GM23248 (cell line): ENCODE results near the gene GAA. TPM values are rescaled to one million over a fixed set of nuclear protein-coding genes. Genes with fewer than 3 reads are reported as not detected.

ENCODE experiments used
- DNase-seq: peaks from one replicate; pipeline ENCODE4 v3.0.0-alpha.2; 2015
- H2AFZ ChIP-seq: fragments of 200-600 bp; sonication (generic); 2 replicates; pipeline ENCODE4 v1.6.1; 2016; ENCODE audit warnings: antibody characterized with exemption
- H3F3A ChIP-seq: fragments of 200-600 bp; sonication (generic); 2 replicates; pipeline ENCODE4 v1.6.1; 2016; ENCODE audit warnings: mild to moderate bottlenecking, antibody characterized with exemption, mixed run types; ENCODE audit not compliant: insufficient read depth
- H3K27ac ChIP-seq: fragments of 200-600 bp; sonication (generic); 2 replicates; pipeline ENCODE4 v1.5.1; 2016; ENCODE audit warnings: mild to moderate bottlenecking
- H3K27me3 ChIP-seq: fragments of 200-600 bp; sonication (generic); replicated peaks from 2 replicates; pipeline ENCODE4 v1.6.1; 2016; ENCODE audit warnings: mild to moderate bottlenecking; ENCODE audit not compliant: insufficient read depth
- H3K36me3 ChIP-seq: fragments of 200-600 bp; sonication (generic); 2 replicates; pipeline ENCODE4 v1.6.1; 2016; ENCODE audit warnings: low read depth, mild to moderate bottlenecking
- H3K4me1 ChIP-seq: fragments of 200-600 bp; sonication (generic); 2 replicates; pipeline ENCODE4 v1.6.1; 2016; ENCODE audit warnings: mild to moderate bottlenecking; ENCODE audit not compliant: insufficient read depth
- H3K4me2 ChIP-seq: fragments of 200-600 bp; sonication (generic); one replicate; pipeline ENCODE4 v1.6.1; 2016; ENCODE audit warnings: mild to moderate bottlenecking; ENCODE audit not compliant: unreplicated experiment
- H3K4me3 ChIP-seq: fragments of 200-600 bp; sonication (generic); 2 replicates; pipeline ENCODE4 v1.5.1; 2016; ENCODE audit warnings: mild to moderate bottlenecking
- H3K79me2 ChIP-seq: fragments of 200-600 bp; sonication (generic); 2 replicates; pipeline ENCODE4 v1.6.1; 2016; ENCODE audit warnings: mild to moderate bottlenecking; ENCODE audit not compliant: insufficient read depth
- H3K9ac ChIP-seq: fragments of 200-600 bp; sonication (generic); 2 replicates; pipeline ENCODE4 v1.6.1; 2016; ENCODE audit warnings: mild to moderate bottlenecking
- H3K9me2 ChIP-seq: fragments of 200-600 bp; sonication (generic); 2 replicates; pipeline ENCODE4 v1.6.1; 2016; ENCODE audit warnings: mixed run types, mild to moderate bottlenecking, moderate library complexity; ENCODE audit not compliant: insufficient read depth
- H3K9me3 ChIP-seq: fragments of 200-600 bp; sonication (generic); one replicate; pipeline ENCODE4 v1.6.1; 2017; ENCODE audit warnings: low read depth
- H4K20me1 ChIP-seq: fragments of 200-600 bp; sonication (generic); 2 replicates; pipeline ENCODE4 v1.6.0; 2016; ENCODE audit not compliant: insufficient read depth
- EZH2 ChIP-seq: fragments of 200-600 bp; sonication (generic); IDR thresholded peaks from 2 replicates; pipeline ENCODE4 v1.6.1; 2018; ENCODE audit warnings: antibody characterized with exemption, mild to moderate bottlenecking; ENCODE audit not compliant: insufficient read depth, poor library complexity, severe bottlenecking
- EZH2phosphoT487 ChIP-seq: fragments of 200-600 bp; sonication (generic); IDR thresholded peaks from 2 replicates; pipeline ENCODE4 v1.6.1; 2018; ENCODE audit warnings: antibody characterized with exemption, moderate library complexity, mild to moderate bottlenecking, low read depth; ENCODE audit not compliant: insufficient read depth
- WGBS, 2 experiments: methylation state at CpG; one replicate each; pipeline ENCODE4 v1.1.6; 2015 to 2017; ENCODE audit warnings: low lambda C conversion rate in 2 of 2, low coverage in 1 of 2; ENCODE audit errors: missing lambda C conversion rate in 2 of 2; 5-methylcytosine and 5-hydroxymethylcytosine counted together
- in situ Hi-C: fragments of 300-500 bp; cut with MboI; formaldehyde crosslinking; loops from 2 replicates; pipeline ENCODE4 v1.15.0; 2020
- polyA plus RNA-seq: library from polyadenylated mRNA; unstranded; fragments of >200 nt; fragmentation: Nextera tagmentation; extraction: Ambion mirVana; gene quantifications from 2 replicates; pipeline ENCODE4 v1.2.1, GENCODE V29; 2016
- total RNA-seq: library from RNA; depleted of rRNA; stranded (reverse); fragments of >200 nt; shearing (Covaris generic); gene quantifications from 2 replicates; pipeline ENCODE4 v1.2.3, GENCODE V29; 2014

The GAA gene
- total and polyA plus RNA-seq, 2 experiments from 2014 or later = 80.2 to 127 TPM

DNA sequence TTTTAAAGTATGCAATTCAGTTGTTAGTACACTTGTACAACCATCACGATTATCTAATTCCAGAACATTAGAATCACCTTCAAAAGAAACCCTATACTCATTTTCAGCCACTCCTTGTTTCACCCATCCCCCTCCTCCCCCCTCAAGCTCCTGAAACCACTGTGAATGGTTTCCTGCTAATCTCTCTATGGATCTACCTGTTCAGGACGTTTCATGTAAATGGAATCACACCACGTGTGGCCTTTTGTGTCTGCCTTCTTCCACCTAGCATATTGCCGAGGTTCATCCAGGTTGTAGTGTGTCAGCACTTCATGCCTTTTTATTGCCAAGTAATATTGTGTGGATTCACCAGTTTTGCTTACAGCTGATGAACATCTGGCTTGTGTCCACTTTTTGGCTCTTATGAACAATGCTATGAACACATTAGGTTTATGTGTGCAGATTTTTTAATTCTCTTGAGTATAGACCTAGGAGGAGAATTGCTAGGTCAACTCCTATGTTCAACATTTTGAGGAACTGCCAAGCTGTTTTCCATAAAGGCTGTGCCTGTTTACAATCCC is 27.7 kb downstream of the GAA start:
- H3K4me3 ChIP-seq = no peak overlapping the region
- WGBS, 2 experiments = 27 to 34% methylated on average over 4 of the region's 4 CpGs
- H3K9ac ChIP-seq = no peak overlapping the region
- DNase-seq = peak; percentile 17
- no peak for TF ChIP-seq EZH2phosphoT487
- no peak for TF ChIP-seq EZH2
- H3K9me2 ChIP-seq = no peaks in the 10 kb centered on the region
- in situ Hi-C loops = no loop called here
- no peaks in the 10 kb centered on the region for H3K79me2 ChIP-seq
- peaks cover 14% of the 10 kb centered on the region for H3K4me1 ChIP-seq
- H3F3A ChIP-seq = peaks cover 61% of the 10 kb centered on the region
- H2AFZ ChIP-seq = no peak overlapping the region
- H4K20me1 ChIP-seq = no peaks in the 10 kb centered on the region
- peaks cover 8% of the 10 kb centered on the region; the same call in 1 of the 2 replicates for H3K36me3 ChIP-seq
- no peak overlapping the region for H3K27ac ChIP-seq
- no peaks in the 10 kb centered on the region for H3K9me3 ChIP-seq
- no peak overlapping the region for H3K4me2 ChIP-seq
- no peaks in the 10 kb centered on the region for H3K27me3 ChIP-seq

DNA sequence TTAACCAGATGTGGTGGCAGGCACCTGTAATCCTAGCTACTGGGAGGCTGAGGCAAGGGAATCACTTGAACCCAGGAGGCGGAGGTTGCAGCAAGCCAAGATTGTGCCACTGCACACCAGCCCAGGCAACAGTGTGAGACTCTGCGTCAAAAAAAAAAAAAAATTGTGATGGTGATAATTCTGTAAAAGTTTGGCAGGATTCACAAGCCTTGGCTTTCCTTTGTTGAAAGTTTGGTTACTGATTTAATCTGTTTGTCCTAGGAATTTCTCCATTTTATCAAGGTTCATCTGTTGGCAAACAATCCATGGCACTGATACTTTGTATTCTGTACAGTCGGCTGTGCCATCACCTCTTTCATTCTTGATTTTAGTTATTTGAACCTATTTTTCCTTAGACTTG is 29.6 kb downstream of the GAA start:
- TF ChIP-seq EZH2phosphoT487 (no peak), EZH2 (no peak)
- Histone ChIP-seq H3K4me1 (peaks cover 6% of the 10 kb centered on the region), H4K20me1 (no peaks in the 10 kb centered on the region), H2AFZ (no peak overlapping the region), H3K36me3 (peaks cover 26% of the 10 kb centered on the region), H3K27ac (no peak overlapping the region), H3K9me2 (no peaks in the 10 kb centered on the region), H3K4me2 (no peak overlapping the region), H3K4me3 (no peak overlapping the region), H3K79me2 (no peaks in the 10 kb centered on the region), H3K9ac (no peak overlapping the region), H3K27me3 (no peaks in the 10 kb centered on the region), H3K9me3 (no peaks in the 10 kb centered on the region), H3F3A (peaks cover 53% of the 10 kb centered on the region)
- no peak for DNase-seq
- 72 to 79% methylated on average over 3 of the region's 3 CpGs for WGBS, 2 experiments
- in situ Hi-C loops = no loop called here

GRCh38 chr17:80132906-80133625 is 31.7 kb downstream of the GAA start:
- H3K79me2 ChIP-seq = no peaks in the 10 kb centered on the region
- TF ChIP-seq EZH2phosphoT487 (no peak), EZH2 (no peak)
- no peaks in the 10 kb centered on the region for H3K4me1 ChIP-seq
- H3K4me3 ChIP-seq = no peak overlapping the region
- no peaks in the 10 kb centered on the region for H3K9me3 ChIP-seq
- 81 to 86% methylated on average over 5 of the region's 5 CpGs for WGBS, 2 experiments
- H3K9ac ChIP-seq = no peak overlapping the region
- in situ Hi-C loops = no loop called here
- no peaks in the 10 kb centered on the region for H3K9me2 ChIP-seq
- H3F3A ChIP-seq = peaks cover 47% of the 10 kb centered on the region
- no peak overlapping the region for H3K4me2 ChIP-seq
- no peaks in the 10 kb centered on the region for H4K20me1 ChIP-seq
- no peak overlapping the region for H2AFZ ChIP-seq
- H3K36me3 ChIP-seq = peaks cover 47% of the 10 kb centered on the region
- no peak overlapping the region for H3K27ac ChIP-seq
- H3K27me3 ChIP-seq = no peaks in the 10 kb centered on the region
- DNase-seq = no peak

DNA sequence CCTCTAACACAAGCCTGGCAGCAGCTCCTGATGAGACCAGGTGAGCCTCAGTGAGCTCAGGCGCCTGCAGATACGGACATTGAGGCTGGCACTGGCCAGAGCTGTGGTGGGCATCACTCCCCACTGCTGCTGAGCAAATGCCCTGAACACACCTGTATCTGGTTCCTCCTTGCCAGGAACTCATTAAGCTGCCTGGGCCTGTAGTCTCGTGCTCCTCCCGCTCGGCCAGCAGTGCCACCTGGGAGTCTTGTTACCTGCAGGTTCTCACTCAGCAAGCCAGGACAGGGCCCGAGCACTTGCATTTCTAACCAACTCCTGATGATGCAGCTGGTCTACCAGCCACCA is 32.2 kb downstream of the GAA start:
- WGBS, 2 experiments = 92 to 93% methylated on average over 6 of the region's 6 CpGs
- no peaks in the 10 kb centered on the region for H4K20me1 ChIP-seq
- TF ChIP-seq EZH2phosphoT487 = no peak
- no peak for TF ChIP-seq EZH2
- H3K4me1 ChIP-seq = no peaks in the 10 kb centered on the region
- no peak overlapping the region for H2AFZ ChIP-seq
- H3K27me3 ChIP-seq = no peaks in the 10 kb centered on the region
- peaks cover 47% of the 10 kb centered on the region for H3F3A ChIP-seq
- H3K4me3 ChIP-seq = no peak overlapping the region
- no peaks in the 10 kb centered on the region for H3K9me2 ChIP-seq
- peaks cover 52% of the 10 kb centered on the region for H3K36me3 ChIP-seq
- in situ Hi-C loops = no loop called here
- no peaks in the 10 kb centered on the region for H3K79me2 ChIP-seq
- H3K9ac ChIP-seq = no peak overlapping the region
- no peak overlapping the region for H3K4me2 ChIP-seq
- DNase-seq = no peak
- H3K27ac ChIP-seq = no peak overlapping the region
- H3K9me3 ChIP-seq = no peaks in the 10 kb centered on the region
